ENCODE measurements around the gene CLDN14. TPM values are rescaled to one million over a fixed set of nuclear protein-coding genes. Genes with fewer than 3 reads are reported as not detected.

Gene CLDN14
- total and polyA plus RNA-seq, 2 experiments from 2014 or later = 0.53 to 2.2 TPM

DNA sequence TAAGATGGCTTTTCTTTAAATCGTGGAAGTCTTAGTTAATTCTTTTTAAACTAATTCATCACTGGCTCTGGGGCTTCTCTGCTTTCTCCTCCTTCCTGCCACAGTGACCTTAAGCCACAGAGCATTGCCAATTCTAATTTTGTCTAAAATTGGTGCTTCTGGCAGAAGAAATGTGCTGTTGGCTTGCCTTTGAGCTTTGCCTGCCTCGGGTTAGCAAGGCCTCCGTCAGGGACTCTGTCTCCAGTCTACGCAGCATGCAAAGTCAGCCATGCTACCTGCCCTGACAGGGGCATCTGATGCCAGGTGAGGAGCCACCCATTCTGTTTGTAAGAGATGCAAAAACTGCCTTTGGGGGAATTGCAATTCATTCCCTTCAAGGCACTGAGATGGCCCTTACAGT lies 25.2 kb downstream of the CLDN14 start:
- Histone ChIP-seq H3K27ac (no peak overlapping the region), H3K36me3 (replicated peaks; ENCODE audit: insufficient read depth, low read depth) (no peaks in the 10 kb centered on the region), H3K9me2 (replicated peaks; ENCODE audit: insufficient read depth) (no peaks in the 10 kb centered on the region), H3K9me3 (ENCODE audit: low read depth) (no peaks in the 10 kb centered on the region), H3K27me3 (no peaks in the 10 kb centered on the region), H3K4me3 (no peak overlapping the region), H3K4me2 (no peak overlapping the region), H2AFZ (no peak overlapping the region), H3K79me2 (no peaks in the 10 kb centered on the region), H3K4me1 (ENCODE audit: insufficient read depth) (no peaks in the 10 kb centered on the region), H4K20me1 (ENCODE audit: insufficient read depth, poor library complexity, severe bottlenecking) (no peaks in the 10 kb centered on the region)
- 86% methylated on average over 4 of the region's 4 CpGs for WGBS (ENCODE audit: low lambda C conversion rate, missing lambda C conversion rate)
- no peak for DNase-seq (ENCODE audit: low spot score)
- TF ChIP-seq, protein P1, sequence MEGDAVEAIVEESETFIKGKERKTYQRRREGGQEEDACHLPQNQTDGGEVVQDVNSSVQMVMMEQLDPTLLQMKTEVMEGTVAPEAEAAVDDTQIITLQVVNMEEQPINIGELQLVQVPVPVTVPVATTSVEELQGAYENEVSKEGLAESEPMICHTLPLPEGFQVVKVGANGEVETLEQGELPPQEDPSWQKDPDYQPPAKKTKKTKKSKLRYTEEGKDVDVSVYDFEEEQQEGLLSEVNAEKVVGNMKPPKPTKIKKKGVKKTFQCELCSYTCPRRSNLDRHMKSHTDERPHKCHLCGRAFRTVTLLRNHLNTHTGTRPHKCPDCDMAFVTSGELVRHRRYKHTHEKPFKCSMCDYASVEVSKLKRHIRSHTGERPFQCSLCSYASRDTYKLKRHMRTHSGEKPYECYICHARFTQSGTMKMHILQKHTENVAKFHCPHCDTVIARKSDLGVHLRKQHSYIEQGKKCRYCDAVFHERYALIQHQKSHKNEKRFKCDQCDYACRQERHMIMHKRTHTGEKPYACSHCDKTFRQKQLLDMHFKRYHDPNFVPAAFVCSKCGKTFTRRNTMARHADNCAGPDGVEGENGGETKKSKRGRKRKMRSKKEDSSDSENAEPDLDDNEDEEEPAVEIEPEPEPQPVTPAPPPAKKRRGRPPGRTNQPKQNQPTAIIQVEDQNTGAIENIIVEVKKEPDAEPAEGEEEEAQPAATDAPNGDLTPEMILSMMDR (IDR thresholded peaks at IDR 0.05; ENCODE audit: poor library complexity) = no peak

DNA sequence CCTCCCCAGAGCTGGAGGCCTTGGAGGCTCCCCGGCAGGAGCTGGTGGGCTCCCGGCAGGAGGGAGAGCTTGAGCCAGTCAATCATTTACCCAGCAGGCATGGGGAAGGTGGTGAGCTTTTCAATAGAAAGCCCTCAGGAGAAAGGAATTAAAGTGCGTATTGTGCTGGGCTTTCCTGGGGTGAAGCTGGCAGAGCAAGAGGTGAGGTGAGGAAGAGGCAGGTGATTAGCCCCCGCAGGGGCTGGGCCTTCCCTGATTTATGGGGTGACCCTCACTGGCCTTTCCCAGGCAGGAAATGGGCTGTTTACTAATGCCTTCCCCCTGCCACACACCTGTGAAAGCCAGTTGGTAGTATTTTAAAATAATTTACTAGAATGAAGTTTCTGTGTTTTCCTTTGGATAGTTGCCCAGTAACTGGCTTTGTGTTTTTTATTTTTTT lies 25.8 kb downstream of the CLDN14 start:
- H2AFZ ChIP-seq = no peak overlapping the region

DNA sequence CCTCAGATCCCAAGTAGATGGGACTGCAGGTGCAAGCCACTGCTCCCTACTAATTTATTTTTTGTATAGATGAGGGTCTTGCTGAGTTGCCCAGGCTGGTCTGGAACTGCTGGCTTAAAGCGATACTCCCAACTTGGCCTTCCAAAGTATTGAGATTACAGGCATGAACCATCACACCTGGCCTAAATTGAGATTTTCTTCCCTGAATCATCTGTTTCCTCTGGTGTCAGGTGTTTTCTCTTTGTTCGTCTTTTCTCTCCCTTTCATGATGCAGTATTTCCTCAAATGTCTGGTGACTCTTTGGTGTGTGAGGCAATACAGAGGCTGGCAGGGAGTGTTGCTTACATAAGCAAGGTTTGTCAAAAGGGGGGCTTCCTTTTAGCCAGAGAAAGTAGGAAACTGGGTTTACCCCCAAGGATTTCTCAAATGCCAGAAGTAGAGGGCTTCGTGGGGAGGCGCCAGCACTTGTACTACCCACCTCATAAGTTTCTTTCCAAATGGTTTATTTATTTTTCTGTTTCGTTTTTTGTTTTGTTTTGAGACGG lies 27.6 kb downstream of the CLDN14 start:
- no peaks in the 10 kb centered on the region for H3K9me2 ChIP-seq (replicated peaks; ENCODE audit: insufficient read depth)
- no peak overlapping the region for H3K4me3 ChIP-seq
- no peaks in the 10 kb centered on the region for H3K4me1 ChIP-seq (ENCODE audit: insufficient read depth)
- TF ChIP-seq EZH2phosphoT487 (IDR thresholded peaks at IDR 0.05; ENCODE audit: low read depth, severe bottlenecking, unreplicated experiment) (no peak), EZH2 (IDR thresholded peaks at IDR 0.05; ENCODE audit: borderline replicate concordance) (no peak)
- TF ChIP-seq, protein P1 (IDR thresholded peaks at IDR 0.05; ENCODE audit: poor library complexity) = no peak
- H3K36me3 ChIP-seq (replicated peaks; ENCODE audit: insufficient read depth, low read depth) = no peaks in the 10 kb centered on the region
- H3K4me2 ChIP-seq = no peak overlapping the region
- H3K9me3 ChIP-seq (ENCODE audit: low read depth) = no peaks in the 10 kb centered on the region
- no peaks in the 10 kb centered on the region for H4K20me1 ChIP-seq (ENCODE audit: insufficient read depth, poor library complexity, severe bottlenecking)
- no peak overlapping the region for H2AFZ ChIP-seq
- no peaks in the 10 kb centered on the region for H3K27me3 ChIP-seq
- no peak for DNase-seq (ENCODE audit: low spot score)
- 82% methylated on average over 6 of the region's 6 CpGs for WGBS (ENCODE audit: low lambda C conversion rate, missing lambda C conversion rate)
- H3K79me2 ChIP-seq = no peaks in the 10 kb centered on the region
- no peak overlapping the region for H3K27ac ChIP-seq

More for the DNA sequence above, 25.8 kb downstream of the CLDN14 start:
- DNase-seq (ENCODE audit: low spot score) = no peak
- no peak overlapping the region for H3K27ac ChIP-seq
- 21% methylated on average over 4 of the region's 4 CpGs for WGBS (ENCODE audit: low lambda C conversion rate, missing lambda C conversion rate)
- H3K4me3 ChIP-seq = no peak overlapping the region
- no peaks in the 10 kb centered on the region for H3K79me2 ChIP-seq
- TF ChIP-seq EZH2 (IDR thresholded peaks at IDR 0.05; ENCODE audit: borderline replicate concordance) (no peak), EZH2phosphoT487 (IDR thresholded peaks at IDR 0.05; ENCODE audit: low read depth, severe bottlenecking, unreplicated experiment) (no peak)
- TF ChIP-seq, protein P1 (IDR thresholded peaks at IDR 0.05; ENCODE audit: poor library complexity) = no peak
- no peaks in the 10 kb centered on the region for H3K9me3 ChIP-seq (ENCODE audit: low read depth)
- H3K27me3 ChIP-seq = no peaks in the 10 kb centered on the region
- H3K4me2 ChIP-seq = no peak overlapping the region
- H3K36me3 ChIP-seq (replicated peaks; ENCODE audit: insufficient read depth, low read depth) = no peaks in the 10 kb centered on the region
- H3K9me2 ChIP-seq (replicated peaks; ENCODE audit: insufficient read depth) = no peaks in the 10 kb centered on the region
- H4K20me1 ChIP-seq (ENCODE audit: insufficient read depth, poor library complexity, severe bottlenecking) = no peaks in the 10 kb centered on the region
- no peaks in the 10 kb centered on the region for H3K4me1 ChIP-seq (ENCODE audit: insufficient read depth)

DNA sequence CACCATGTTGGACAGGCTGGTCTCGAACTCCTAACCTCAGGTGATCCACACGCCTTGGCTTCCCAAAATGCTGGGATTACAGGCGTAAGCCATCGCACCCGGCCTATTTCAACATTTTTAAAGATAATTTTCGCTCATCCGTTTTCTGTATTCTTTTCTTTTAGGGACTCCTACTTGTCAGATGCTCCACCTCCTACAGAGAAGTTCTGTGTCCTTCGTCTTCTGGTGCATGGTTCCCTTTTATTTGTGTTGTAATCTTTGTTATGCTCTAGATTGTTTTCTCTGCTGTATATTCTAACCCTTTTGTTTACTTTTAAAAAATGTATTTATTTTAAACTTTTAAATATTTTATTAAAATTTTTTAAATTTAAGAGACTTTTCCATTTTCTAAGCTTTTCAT lies 28.4 kb downstream of the CLDN14 start:
- Histone ChIP-seq H2AFZ (no peak overlapping the region), H3K9me2 (replicated peaks; ENCODE audit: insufficient read depth) (no peaks in the 10 kb centered on the region), H3K79me2 (no peaks in the 10 kb centered on the region), H3K4me2 (no peak overlapping the region), H3K9me3 (ENCODE audit: low read depth) (no peaks in the 10 kb centered on the region), H3K36me3 (replicated peaks; ENCODE audit: insufficient read depth, low read depth) (no peaks in the 10 kb centered on the region), H3K4me1 (ENCODE audit: insufficient read depth) (no peaks in the 10 kb centered on the region), H3K4me3 (no peak overlapping the region), H3K27ac (no peak overlapping the region), H4K20me1 (ENCODE audit: insufficient read depth, poor library complexity, severe bottlenecking) (no peaks in the 10 kb centered on the region), H3K27me3 (no peaks in the 10 kb centered on the region)
- no peak for TF ChIP-seq EZH2 (IDR thresholded peaks at IDR 0.05; ENCODE audit: borderline replicate concordance)
- no peak for TF ChIP-seq EZH2phosphoT487 (IDR thresholded peaks at IDR 0.05; ENCODE audit: low read depth, severe bottlenecking, unreplicated experiment)
- TF ChIP-seq, protein P1 (IDR thresholded peaks at IDR 0.05; ENCODE audit: poor library complexity) = no peak
- 96% methylated on average over 8 of the region's 8 CpGs for WGBS (ENCODE audit: low lambda C conversion rate, missing lambda C conversion rate)
- no peak for DNase-seq (ENCODE audit: low spot score)
